ENCODE measurements around the gene CELF4. TPM values are rescaled to one million over a fixed set of nuclear protein-coding genes. Genes with fewer than 3 reads are reported as not detected.

The CELF4 gene
- total RNA-seq, 2 donors from 2014 or later, result 0.22 to 3.9 TPM

- no peak for TF ChIP-seq CTCF (IDR thresholded peaks at IDR 0.05)
- peaks cover 0 to 10% of the 10 kb centered on the region in 2 donors for H3K4me1 ChIP-seq
- DNase-seq (ENCODE audit: low spot score), result no peak
Measured at GRCh38 chr18:37304012-37304680, 261.5 kb downstream of the CELF4 start.

GRCh38 chr18:37303009-37303408, 262.6 kb downstream of the CELF4 start:
- TF ChIP-seq CTCF (IDR thresholded peaks at IDR 0.05), result no peak
- no peaks in the 10 kb centered on the region for H3K27me3 ChIP-seq
- no peak overlapping the region for H3K4me3 ChIP-seq
- no peak for DNase-seq (ENCODE audit: low spot score)
- peaks cover 0 to 13% of the 10 kb centered on the region in 2 donors for H3K4me1 ChIP-seq
- no peak overlapping the region for H3K27ac ChIP-seq
- H3K9me3 ChIP-seq, result no peaks in the 10 kb centered on the region
- H3K36me3 ChIP-seq, result no peaks in the 10 kb centered on the region

More at GRCh38 chr18:37304012-37304680, 261.5 kb downstream of the CELF4 start:
- no peak overlapping the region for H3K4me3 ChIP-seq
- no peak overlapping the region for H3K27ac ChIP-seq
- no peaks in the 10 kb centered on the region for H3K27me3 ChIP-seq
- no peaks in the 10 kb centered on the region for H3K36me3 ChIP-seq
- H3K9me3 ChIP-seq, result no peaks in the 10 kb centered on the region

GRCh38 chr18:37302519-37302918, 263.1 kb downstream of the CELF4 start:
- H3K4me1 ChIP-seq, result peaks cover 0 to 13% of the 10 kb centered on the region in 2 donors
- TF ChIP-seq CTCF (IDR thresholded peaks at IDR 0.05), result no peak
- no peak overlapping the region for H3K27ac ChIP-seq
- no peaks in the 10 kb centered on the region for H3K9me3 ChIP-seq
- no peaks in the 10 kb centered on the region for H3K36me3 ChIP-seq
- no peaks in the 10 kb centered on the region for H3K27me3 ChIP-seq
- H3K4me3 ChIP-seq, result no peak overlapping the region
- no peak for DNase-seq (ENCODE audit: low spot score)

- Histone ChIP-seq H3K27ac (no peak overlapping the region), H3K27me3 (no peaks in the 10 kb centered on the region), H3K4me1 (peaks cover 0 to 13% of the 10 kb centered on the region in 2 donors), H3K36me3 (no peaks in the 10 kb centered on the region), H3K4me3 (no peak overlapping the region), H3K9me3 (no peaks in the 10 kb centered on the region)
- peak; percentile 86 for DNase-seq (ENCODE audit: low spot score)
- TF ChIP-seq CTCF (IDR thresholded peaks at IDR 0.05), result no peak
Measured at GRCh38 chr18:37299471-37300304, 265.9 kb downstream of the CELF4 start.

GRCh38 chr18:37298816-37299215, 266.8 kb downstream of the CELF4 start:
- DNase-seq (ENCODE audit: low spot score), result no peak
- H3K4me1 ChIP-seq, result peaks cover 0 to 13% of the 10 kb centered on the region in 2 donors
- TF ChIP-seq CTCF (IDR thresholded peaks at IDR 0.05), result no peak
- no peak overlapping the region for H3K27ac ChIP-seq
- H3K9me3 ChIP-seq, result no peaks in the 10 kb centered on the region
- no peaks in the 10 kb centered on the region for H3K36me3 ChIP-seq
- H3K27me3 ChIP-seq, result no peaks in the 10 kb centered on the region
- no peak overlapping the region for H3K4me3 ChIP-seq

Data from right atrium auricular region (tissue), 2 donors.